Sciatic nerve (tissue), 2 donors: ENCODE results near the gene RPS6KB1. TPM values are rescaled to one million over a fixed set of nuclear protein-coding genes. Genes with fewer than 3 reads are reported as not detected.
"Not testable (repeated sequence)": the region's sequence is repeated elsewhere in the genome, so short reads cannot be mapped to it uniquely, and the experiment has no call there.

Experiments used
- ATAC-seq: fragments of 200-7000 bp; cut with Tn5 transposase; one replicate; pipeline ENCODE4 v1.9.1; 2020; ENCODE audit warnings: mild to moderate bottlenecking, moderate library complexity
- DNase-seq: peaks from one replicate; pipeline ENCODE4 v3.0.0-alpha.2; 2020; ENCODE audit warnings: low spot score
- intact Hi-C: fragments of 100-400 bp; cut with DNase I; formaldehyde crosslinking; loops from one replicate; pipeline ENCODE4 v1.14.2; 2022
- total RNA-seq: library from RNA; stranded (reverse); fragmentation: NEBNext Ultra II Directional; extraction: Animal tissue kit (Norgen Biotek cat#: 25700); gene quantifications from one replicate; pipeline ENCODE4 v1.2.1, GENCODE V29; 2021
- donor health status: DM: no; HTN: no; CAD: no.
- donor health status: DM: no; HTN: no; CAD: no.

RPS6KB1 gene
- total RNA-seq, 1 donor from 2014 or later: 56.2 TPM

- intact Hi-C loops, ATAC-seq, DNase-seq: not testable (repeated sequence)
Observed at GRCh38 chr17:59975166-59975565, 82.2 kb downstream of the RPS6KB1 start.

DNA sequence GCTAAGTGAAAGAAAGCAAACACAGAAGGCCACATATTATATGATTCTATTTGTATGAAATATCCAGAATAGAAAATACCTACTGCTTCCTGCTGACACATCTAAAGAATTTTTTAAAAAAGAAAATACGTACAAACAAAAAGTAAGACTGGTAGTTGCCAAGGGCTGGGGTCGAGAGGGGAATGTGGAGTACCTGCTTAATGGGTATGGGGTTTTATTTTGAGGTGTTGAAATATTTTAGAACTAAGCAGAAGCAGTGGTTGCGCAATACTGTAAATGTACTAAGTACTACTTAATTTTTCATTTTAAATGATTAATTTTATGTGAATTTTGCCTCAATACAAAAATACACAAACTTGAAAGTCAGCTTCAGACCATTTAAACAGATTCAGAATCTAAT is 103.7 kb downstream of the RPS6KB1 start:
- DNase-seq, ATAC-seq, intact Hi-C loops: not testable (repeated sequence)

Other genes with a start within 250 kb of the RPS6KB1 start
- gene PTRH2, start 185.7 kb upstream of the RPS6KB1 start, total RNA-seq: 22.0 TPM
- 236 TPM for gene VMP1, start 185.5 kb upstream of the RPS6KB1 start, total RNA-seq
- 12.6 TPM for gene TUBD1, start 178 bp upstream of the RPS6KB1 start, total RNA-seq
- 16.3 TPM for gene RNFT1, start 71.6 kb downstream of the RPS6KB1 start, total RNA-seq
- 21.0 TPM for gene HEATR6, start 185.8 kb downstream of the RPS6KB1 start, total RNA-seq